Kidney capillary endothelial cell (primary cell): Measurements from ENCODE around the gene P2RY6.

Source experiments
- DNase-seq: peaks from one replicate; pipeline ENCODE4 v3.0.0-alpha.2; 2018; ENCODE audit warnings: low spot score

The P2RY6 gene

GRCh38 chr11:73296501-73297230 is 24.5 kb downstream of the P2RY6 start:
- no peak for DNase-seq

- no peak for DNase-seq
These were observed 25.1 kb downstream of the P2RY6 start for GRCh38 chr11:73297231-73297590.

- no peak for DNase-seq
These were observed 25.6 kb downstream of the P2RY6 start for GRCh38 chr11:73297702-73298101.

GRCh38 chr11:73298233-73298632 is 26.1 kb downstream of the P2RY6 start:
- DNase-seq: no peak

GRCh38 chr11:73299751-73300150 is 27.6 kb downstream of the P2RY6 start:
- DNase-seq: no peak

GRCh38 chr11:73306069-73306841 is 34.1 kb downstream of the P2RY6 start:
- DNase-seq: no peak

- no peak for DNase-seq
These were observed 34.8 kb downstream of the P2RY6 start for GRCh38 chr11:73306977-73307322.

- peak; percentile 93 for DNase-seq
These were observed 35.3 kb downstream of the P2RY6 start for GRCh38 chr11:73307323-73308002.

GRCh38 chr11:73308003-73308960 is 36.1 kb downstream of the P2RY6 start, which contains the start of gene ARHGEF17:
TSS of gene ARHGEF17 (plus strand) at chr11:73308276. CDS start at chr11:73308639, 363 bp downstream.
- no peak for DNase-seq

- DNase-seq: peak; percentile 82
These were observed 37.1 kb downstream of the P2RY6 start for GRCh38 chr11:73308961-73309919.

GRCh38 chr11:73310076-73310475 is 37.9 kb downstream of the P2RY6 start:
- no peak for DNase-seq

- no peak for DNase-seq
These were observed 38.7 kb downstream of the P2RY6 start for GRCh38 chr11:73310661-73311393.

GRCh38 chr11:73311394-73311869 is 39.3 kb downstream of the P2RY6 start:
- DNase-seq: no peak

GRCh38 chr11:73312036-73312435 is 39.9 kb downstream of the P2RY6 start:
- no peak for DNase-seq

GRCh38 chr11:73312851-73313327 is 40.8 kb downstream of the P2RY6 start:
- no peak for DNase-seq

GRCh38 chr11:73313652-73314051 is 41.5 kb downstream of the P2RY6 start:
- DNase-seq: no peak

- DNase-seq: no peak
These were observed 42.2 kb downstream of the P2RY6 start for GRCh38 chr11:73314117-73314961.

GRCh38 chr11:73315293-73316020 is 43.3 kb downstream of the P2RY6 start:
- DNase-seq: no peak
